Fibroblast of villous mesenchyme (primary cell): ENCODE data around the gene IRF4. TPM values are rescaled to one million over a fixed set of nuclear protein-coding genes. Genes with fewer than 3 reads are reported as not detected.

ENCODE experiments used
- DNase-seq: peaks from one replicate; pipeline ENCODE4 v3.0.0-alpha.2; 2010; ENCODE audit warnings: low read depth
- H3K4me3 ChIP-seq: 2 replicates; pipeline ENCODE4 v1.5.1; 2011; ENCODE audit warnings: low read depth, mild to moderate bottlenecking, low read length
- CTCF ChIP-seq: IDR thresholded peaks from 2 replicates; pipeline ENCODE4 v1.5.1; 2012; ENCODE audit warnings: low read depth, mild to moderate bottlenecking, low read length; ENCODE audit not compliant: insufficient read depth
- total RNA-seq: library from RNA; depleted of rRNA; stranded (reverse); fragments of >200 nt; gene quantifications from 2 replicates; pipeline ENCODE4 v1.2.3, GENCODE V29; 2012

Gene IRF4
- total RNA-seq, 1 donor: under 0.01 TPM

- no peak for TF ChIP-seq CTCF
- DNase-seq: no peak
- H3K4me3 ChIP-seq: no peak overlapping the region
Measured at GRCh38 chr6:396126-396520, 4.6 kb downstream of the IRF4 start.

- no peak for DNase-seq
- no peak overlapping the region for H3K4me3 ChIP-seq
- no peak for TF ChIP-seq CTCF
Measured at GRCh38 chr6:397056-397455, 5.5 kb downstream of the IRF4 start.

- no peak for DNase-seq
- TF ChIP-seq CTCF: no peak
- no peak overlapping the region for H3K4me3 ChIP-seq
Measured at GRCh38 chr6:397604-398003, 6.1 kb downstream of the IRF4 start.

GRCh38 chr6:398065-398464 is 6.5 kb downstream of the IRF4 start:
- no peak for TF ChIP-seq CTCF
- H3K4me3 ChIP-seq: no peak overlapping the region
- DNase-seq: no peak

- no peak for TF ChIP-seq CTCF
- DNase-seq: no peak
- H3K4me3 ChIP-seq: no peak overlapping the region
Measured at GRCh38 chr6:398558-399078, 7.1 kb downstream of the IRF4 start.

GRCh38 chr6:399785-400534 is 8.4 kb downstream of the IRF4 start:
- no peak overlapping the region for H3K4me3 ChIP-seq
- TF ChIP-seq CTCF: no peak
- no peak for DNase-seq

GRCh38 chr6:400815-401214 is 9.3 kb downstream of the IRF4 start:
- TF ChIP-seq CTCF: no peak
- no peak overlapping the region for H3K4me3 ChIP-seq
- DNase-seq: no peak
